PFSK-1 (cell line): ENCODE results near the gene CCDC137.

ENCODE experiments used
- FOXP2 ChIP-seq: optimal IDR thresholded peaks from 2 replicates; pipeline ENCODE3; 2011; ENCODE audit warnings: borderline replicate concordance, control low read depth, inconsistent platforms; ENCODE audit not compliant: insufficient read depth; ENCODE audit errors: extremely low read length, extremely low read depth
- POLR2AphosphoS5 ChIP-seq: IDR thresholded peaks from 2 replicates; pipeline ENCODE4 v1.6.1; 2012; ENCODE audit warnings: low read depth, mild to moderate bottlenecking, control low read depth, low read length, moderate library complexity
- SIN3A ChIP-seq: IDR thresholded peaks from 2 replicates; pipeline ENCODE4 v1.6.1; 2012; ENCODE audit warnings: mild to moderate bottlenecking, low read length, moderate library complexity, borderline replicate concordance; ENCODE audit not compliant: insufficient read depth
- TAF1 ChIP-seq: IDR thresholded peaks from 2 replicates; pipeline ENCODE4 v1.6.1; 2012; ENCODE audit warnings: low read length, control low read depth, borderline replicate concordance; ENCODE audit not compliant: insufficient read depth
- TF ChIP-seq, protein P1 (sequence below), 2 experiments: IDR thresholded peaks; 2 replicates each; pipeline versions ENCODE4 v1.6.1 to v1.8.0; 2011 to 2012; ENCODE audit warnings: low read depth in 2 of 2, low read length in 2 of 2, control low read depth in 1 of 2, inconsistent platforms in 1 of 2, mild to moderate bottlenecking in 1 of 2, moderate library complexity in 1 of 2; ENCODE audit not compliant: insufficient read depth in 1 of 2

DNA sequence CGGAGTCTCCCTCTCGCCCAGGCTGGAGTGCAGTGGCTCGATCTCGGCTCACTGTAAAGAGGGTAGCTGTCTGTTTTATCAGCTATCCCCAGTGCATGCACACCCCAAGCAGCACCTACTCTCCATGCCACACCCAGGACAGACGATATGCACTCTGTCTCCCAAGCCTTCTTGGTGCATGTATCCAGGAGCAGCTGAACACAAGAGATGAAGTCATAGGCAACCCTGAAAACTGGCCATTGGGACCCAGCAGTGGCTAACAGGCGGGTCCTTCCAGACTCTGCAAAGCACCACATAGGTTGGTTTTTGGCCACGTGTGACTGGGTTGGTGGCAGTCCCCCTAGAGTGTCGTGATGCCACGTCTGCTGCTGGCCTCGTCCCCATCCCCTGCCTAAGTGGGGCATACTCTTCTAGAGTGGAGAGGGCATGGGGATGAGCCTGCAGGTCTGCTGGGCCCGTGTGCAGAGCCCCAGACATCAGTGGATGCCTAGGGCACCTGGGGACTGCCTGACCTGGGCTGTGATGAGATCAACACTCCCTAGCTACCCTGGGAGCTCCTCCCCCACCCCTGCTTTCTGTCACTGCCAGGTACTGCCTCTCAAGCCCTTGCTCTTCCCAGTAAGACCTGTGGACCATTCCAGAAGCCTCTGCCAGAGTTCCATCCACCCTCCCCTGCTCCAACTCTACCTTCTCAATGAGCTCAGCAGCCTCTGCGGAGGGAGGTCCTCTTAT is 19.5 kb upstream of the CCDC137 start:
- TF ChIP-seq TAF1 (no peak), FOXP2 (no peak), POLR2AphosphoS5 (no peak), SIN3A (no peak)
- TF ChIP-seq, protein P1, sequence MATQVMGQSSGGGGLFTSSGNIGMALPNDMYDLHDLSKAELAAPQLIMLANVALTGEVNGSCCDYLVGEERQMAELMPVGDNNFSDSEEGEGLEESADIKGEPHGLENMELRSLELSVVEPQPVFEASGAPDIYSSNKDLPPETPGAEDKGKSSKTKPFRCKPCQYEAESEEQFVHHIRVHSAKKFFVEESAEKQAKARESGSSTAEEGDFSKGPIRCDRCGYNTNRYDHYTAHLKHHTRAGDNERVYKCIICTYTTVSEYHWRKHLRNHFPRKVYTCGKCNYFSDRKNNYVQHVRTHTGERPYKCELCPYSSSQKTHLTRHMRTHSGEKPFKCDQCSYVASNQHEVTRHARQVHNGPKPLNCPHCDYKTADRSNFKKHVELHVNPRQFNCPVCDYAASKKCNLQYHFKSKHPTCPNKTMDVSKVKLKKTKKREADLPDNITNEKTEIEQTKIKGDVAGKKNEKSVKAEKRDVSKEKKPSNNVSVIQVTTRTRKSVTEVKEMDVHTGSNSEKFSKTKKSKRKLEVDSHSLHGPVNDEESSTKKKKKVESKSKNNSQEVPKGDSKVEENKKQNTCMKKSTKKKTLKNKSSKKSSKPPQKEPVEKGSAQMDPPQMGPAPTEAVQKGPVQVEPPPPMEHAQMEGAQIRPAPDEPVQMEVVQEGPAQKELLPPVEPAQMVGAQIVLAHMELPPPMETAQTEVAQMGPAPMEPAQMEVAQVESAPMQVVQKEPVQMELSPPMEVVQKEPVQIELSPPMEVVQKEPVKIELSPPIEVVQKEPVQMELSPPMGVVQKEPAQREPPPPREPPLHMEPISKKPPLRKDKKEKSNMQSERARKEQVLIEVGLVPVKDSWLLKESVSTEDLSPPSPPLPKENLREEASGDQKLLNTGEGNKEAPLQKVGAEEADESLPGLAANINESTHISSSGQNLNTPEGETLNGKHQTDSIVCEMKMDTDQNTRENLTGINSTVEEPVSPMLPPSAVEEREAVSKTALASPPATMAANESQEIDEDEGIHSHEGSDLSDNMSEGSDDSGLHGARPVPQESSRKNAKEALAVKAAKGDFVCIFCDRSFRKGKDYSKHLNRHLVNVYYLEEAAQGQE (IDR thresholded peaks at IDR 0.05; ENCODE audit: insufficient read depth in 1 of 2, low read depth in 2 of 2, low read length in 2 of 2) = no peak
